Measurements from ENCODE around the gene RECK. TPM values are rescaled to one million over a fixed set of nuclear protein-coding genes. Genes with fewer than 3 reads are reported as not detected.

Gene RECK
- total RNA-seq, 3 donors from 2014 or later, result 12.7 to 25.6 (median 17.7) TPM

- Histone ChIP-seq H3K4me3 (no peak overlapping the region), H3K9me3 (no peaks in the 10 kb centered on the region), H3K27me3 (no peaks in the 10 kb centered on the region), H3K36me3 (no peaks in the 10 kb centered on the region), H3K27ac (no peak overlapping the region), H3K4me1 (no peaks in the 10 kb centered on the region)
- intact Hi-C loops (cut with DNase I; ENCODE audit: low total_unique reads), result no loop called here
- DNase-seq (ENCODE audit: low spot score in 2 of 2), result no peak
- TF ChIP-seq POLR2AphosphoS5 (IDR thresholded peaks at IDR 0.05), result no peak
- TF ChIP-seq CTCF (IDR thresholded peaks at IDR 0.05), result no peak
- no peak for TF ChIP-seq POLR2A (IDR thresholded peaks at IDR 0.05)
Measured at GRCh38 chr9:36091026-36091953, 54.6 kb downstream of the RECK start.

GRCh38 chr9:36092014-36092413, 55.3 kb downstream of the RECK start:
- Histone ChIP-seq H3K27ac (no peak overlapping the region), H3K27me3 (no peaks in the 10 kb centered on the region), H3K36me3 (no peaks in the 10 kb centered on the region), H3K4me3 (no peak overlapping the region), H3K9me3 (no peaks in the 10 kb centered on the region), H3K4me1 (no peaks in the 10 kb centered on the region)
- no peak for DNase-seq (ENCODE audit: low spot score in 2 of 2)
- intact Hi-C loops (cut with DNase I; ENCODE audit: low total_unique reads), result no loop called here
- no peak for TF ChIP-seq POLR2AphosphoS5 (IDR thresholded peaks at IDR 0.05)
- TF ChIP-seq POLR2A (IDR thresholded peaks at IDR 0.05), result no peak
- no peak for TF ChIP-seq CTCF (IDR thresholded peaks at IDR 0.05)

- DNase-seq (ENCODE audit: low spot score in 2 of 2), result no peak
- Histone ChIP-seq H3K27ac (no peak overlapping the region), H3K9me3 (no peaks in the 10 kb centered on the region), H3K27me3 (no peaks in the 10 kb centered on the region), H3K36me3 (no peaks in the 10 kb centered on the region), H3K4me3 (no peak overlapping the region), H3K4me1 (no peaks in the 10 kb centered on the region)
- TF ChIP-seq POLR2AphosphoS5 (IDR thresholded peaks at IDR 0.05) (no peak), POLR2A (IDR thresholded peaks at IDR 0.05) (no peak), CTCF (IDR thresholded peaks at IDR 0.05) (no peak)
- intact Hi-C loops (cut with DNase I; ENCODE audit: low total_unique reads), result no loop called here
Measured at GRCh38 chr9:36092509-36093215, 55.9 kb downstream of the RECK start.

GRCh38 chr9:36093384-36093783, 56.7 kb downstream of the RECK start:
- Histone ChIP-seq H3K4me3 (no peak overlapping the region), H3K27ac (no peak overlapping the region), H3K36me3 (no peaks in the 10 kb centered on the region), H3K4me1 (no peaks in the 10 kb centered on the region), H3K27me3 (no peaks in the 10 kb centered on the region), H3K9me3 (no peaks in the 10 kb centered on the region)
- intact Hi-C loops (cut with DNase I; ENCODE audit: low total_unique reads), result no loop called here
- TF ChIP-seq POLR2AphosphoS5 (IDR thresholded peaks at IDR 0.05) (no peak), CTCF (IDR thresholded peaks at IDR 0.05) (no peak), POLR2A (IDR thresholded peaks at IDR 0.05) (no peak)
- DNase-seq (ENCODE audit: low spot score in 2 of 2), result no peak

- Histone ChIP-seq H3K27me3 (no peaks in the 10 kb centered on the region), H3K4me1 (no peaks in the 10 kb centered on the region), H3K36me3 (no peaks in the 10 kb centered on the region), H3K27ac (no peak overlapping the region), H3K4me3 (no peak overlapping the region), H3K9me3 (no peaks in the 10 kb centered on the region)
- DNase-seq (ENCODE audit: low spot score in 2 of 2), result no peak
- TF ChIP-seq CTCF (IDR thresholded peaks at IDR 0.05), result no peak
- no peak for TF ChIP-seq POLR2A (IDR thresholded peaks at IDR 0.05)
- no peak for TF ChIP-seq POLR2AphosphoS5 (IDR thresholded peaks at IDR 0.05)
- intact Hi-C loops (cut with DNase I; ENCODE audit: low total_unique reads), result loop anchor here (2.0 to 10.0 kb wide), 2 partner anchors 63 to 65 kb away; partner anchors contain the start of genes CCIN and RECK
Measured at GRCh38 chr9:36099718-36100117, 63.0 kb downstream of the RECK start.

Measured in breast epithelium (tissue), 4 donors.